GM21360 (cell line): Measurements from ENCODE around the gene NCLN.

Experiments
- ATAC-seq: cut with Tn5 transposase; IDR thresholded peaks from one replicate; pipeline ENCODE4 v1.9.1; 2021; ENCODE audit warnings: mild to moderate bottlenecking, moderate library complexity; ENCODE audit not compliant: unreplicated experiment

NCLN gene

GRCh38 chr19:3253270-3253669 lies 67.5 kb downstream of the NCLN start:
- no peak for ATAC-seq

GRCh38 chr19:3254520-3254919 lies 68.8 kb downstream of the NCLN start:
- ATAC-seq = no peak

GRCh38 chr19:3257071-3257470 lies 71.3 kb downstream of the NCLN start:
- no peak for ATAC-seq
